Lower leg skin (tissue), 4 donors: ENCODE measurements around the gene SCYGR6. TPM values are rescaled to one million over a fixed set of nuclear protein-coding genes. Genes with fewer than 3 reads are reported as not detected.

Experiments used
- DNase-seq, 2 donors: peaks; one replicate each; pipeline ENCODE4 v3.0.0-alpha.2; 2019; ENCODE audit warnings: low spot score in 2 of 2
- H3K4me3 ChIP-seq: fragments of 200-600 bp; sonication (generic); 2 replicates; pipeline ENCODE4 v1.5.1; 2017; ENCODE audit warnings: mild to moderate bottlenecking, low read depth; ENCODE audit not compliant: poor library complexity, severe bottlenecking
- CTCF ChIP-seq, 3 donors: fragments of 450-650 bp; IDR thresholded peaks; one replicate each; pipeline ENCODE4 v1.5.1; 2016; ENCODE audit warnings: antibody characterized with exemption in 3 of 3, mild to moderate bottlenecking in 3 of 3, moderate library complexity in 2 of 3
- POLR2A ChIP-seq, 2 donors: fragments of 450-650 bp; IDR thresholded peaks; one replicate each; pipeline ENCODE4 v1.6.1; 2016 to 2017; ENCODE audit warnings: antibody characterized with exemption in 2 of 2, mild to moderate bottlenecking in 1 of 2, moderate library complexity in 1 of 2
- WGBS, 2 donors: methylation state at CpG; one replicate each; pipeline ENCODE4 v1.1.5; 2018; 5-methylcytosine and 5-hydroxymethylcytosine counted together
- intact Hi-C: fragments of 100-400 bp; cut with DNase I; formaldehyde crosslinking; loops from one replicate; pipeline ENCODE4 v1.15.0; 2023; ENCODE audit warnings: low total_unique reads
- total RNA-seq, 4 donors: library from RNA; depleted of rRNA; stranded (reverse); fragments of >200 nt; gene quantifications; one replicate each; pipeline ENCODE4 v1.1.0, GENCODE V29; 2016

Gene SCYGR6
- total RNA-seq, 4 donors from 2014 or later: 22.9 TPM; not detected in 3

- DNase-seq: no peak
- H3K4me3 ChIP-seq: no peak overlapping the region
- TF ChIP-seq POLR2A (IDR thresholded peaks at IDR 0.05): no peak
- intact Hi-C loops: no loop called here
- 85 to 86% methylated on average over 4 of the region's 4 CpGs for WGBS, 2 donors
Observed at GRCh38 chr2:227706859-227707258, 17.7 kb downstream of the SCYGR6 start.

DNA sequence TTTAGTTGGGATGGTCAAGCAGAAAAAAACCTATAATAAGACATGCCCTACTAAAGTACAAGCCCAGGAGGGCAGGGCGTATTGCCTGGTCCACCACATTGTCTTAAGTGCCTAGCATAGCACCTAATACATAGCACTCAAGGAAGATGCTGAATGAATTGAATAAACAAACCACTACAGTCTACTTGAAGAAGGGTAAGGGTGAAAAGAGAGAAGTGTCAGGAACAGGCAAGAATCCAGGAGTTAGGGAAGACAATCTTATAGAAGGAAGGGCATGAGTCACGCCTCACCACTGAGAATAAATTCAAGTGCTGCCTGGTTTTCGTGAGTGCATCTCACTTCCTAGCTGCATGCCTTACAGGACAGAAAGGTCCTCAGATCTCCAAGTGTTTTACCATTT, 20.6 kb downstream of the SCYGR6 start:
- WGBS, 2 donors: 52 to 61% methylated on average over 3 of the region's 3 CpGs
- no peak for TF ChIP-seq POLR2A (IDR thresholded peaks at IDR 0.05)
- TF ChIP-seq CTCF (IDR thresholded peaks at IDR 0.05): no peak

DNA sequence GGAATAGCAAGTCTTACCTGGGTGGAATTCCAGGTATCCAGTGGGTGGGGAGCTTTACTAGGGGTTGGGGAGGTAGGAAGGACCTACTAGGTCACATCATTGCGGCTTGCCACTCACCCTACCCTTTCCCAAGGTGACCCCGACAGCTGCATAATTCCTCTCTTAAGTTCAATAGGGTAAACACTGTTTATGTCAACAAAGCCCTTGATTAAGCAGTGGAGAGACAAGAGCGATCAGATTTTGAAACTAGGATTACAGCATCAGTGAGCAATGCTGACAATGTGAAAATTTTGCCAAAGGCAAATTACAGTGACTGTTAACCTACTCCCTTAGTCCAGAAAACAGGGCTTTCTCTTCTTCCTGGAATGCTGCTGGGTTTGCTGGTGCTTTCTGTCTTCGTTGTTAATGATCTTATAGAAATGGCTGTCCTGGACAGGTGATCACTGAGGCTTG, 21.3 kb downstream of the SCYGR6 start:
- intact Hi-C loops: no loop called here

More for the DNA sequence above, 20.6 kb downstream of the SCYGR6 start:
- H3K4me3 ChIP-seq: no peak overlapping the region
- intact Hi-C loops: no loop called here
- no peak for DNase-seq

GRCh38 chr2:227701556-227701955, 23.0 kb downstream of the SCYGR6 start:
- DNase-seq: no peak
- H3K4me3 ChIP-seq: no peak overlapping the region
- TF ChIP-seq CTCF (IDR thresholded peaks at IDR 0.05) (no peak), POLR2A (IDR thresholded peaks at IDR 0.05) (no peak)
- WGBS, 2 donors: 58 to 77% methylated on average over 3 of the region's 3 CpGs
- intact Hi-C loops: no loop called here

More for the DNA sequence above, 21.3 kb downstream of the SCYGR6 start:
- TF ChIP-seq POLR2A (IDR thresholded peaks at IDR 0.05): no peak
- H3K4me3 ChIP-seq: no peak overlapping the region
- WGBS, 2 donors: 27 to 30% methylated on average over 4 of the region's 4 CpGs
- DNase-seq: no peak

GRCh38 chr2:227696990-227697679, 27.4 kb downstream of the SCYGR6 start:
- TF ChIP-seq CTCF (IDR thresholded peaks at IDR 0.05) (no peak), POLR2A (IDR thresholded peaks at IDR 0.05) (no peak)
- no peak for DNase-seq
- WGBS, 2 donors: 18 to 26% methylated on average over 2 of the region's 2 CpGs
- intact Hi-C loops: no loop called here
- H3K4me3 ChIP-seq: no peak overlapping the region

DNA sequence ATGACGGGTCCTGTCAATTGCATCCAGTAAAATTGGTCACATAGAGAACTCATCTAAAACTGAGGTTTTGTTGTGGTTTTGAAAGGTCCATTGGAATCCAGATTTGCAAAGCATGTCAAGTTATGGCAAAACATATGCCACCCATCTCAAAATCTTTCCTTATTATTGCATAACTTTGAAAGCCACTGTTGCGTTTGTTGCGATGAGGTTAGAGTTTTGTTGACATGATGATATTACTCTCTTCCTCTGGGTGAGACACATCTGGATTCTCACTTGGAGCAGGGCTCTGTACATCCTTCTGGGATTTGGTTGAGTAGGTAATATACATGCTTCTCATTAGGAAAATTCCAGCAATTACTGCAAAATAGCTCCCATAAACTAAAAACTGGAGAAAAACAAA, 37.4 kb downstream of the SCYGR6 start:
- no peak for DNase-seq
- intact Hi-C loops: no loop called here
- WGBS, 2 donors: 68 to 75% methylated on average over 3 of the region's 3 CpGs
- no peak for TF ChIP-seq POLR2A (IDR thresholded peaks at IDR 0.05)
- TF ChIP-seq CTCF (IDR thresholded peaks at IDR 0.05): no peak
- H3K4me3 ChIP-seq: no peak overlapping the region

- TF ChIP-seq CTCF (IDR thresholded peaks at IDR 0.05) (no peak), POLR2A (IDR thresholded peaks at IDR 0.05) (no peak)
- no peak overlapping the region for H3K4me3 ChIP-seq
- intact Hi-C loops: no loop called here
- DNase-seq: no peak
- 64 to 69% methylated on average over 5 of the region's 5 CpGs for WGBS, 2 donors
Observed at GRCh38 chr2:227684258-227684657, 40.3 kb downstream of the SCYGR6 start.
